H9 (cell line): ENCODE measurements around the gene NSF. TPM values are rescaled to one million over a fixed set of nuclear protein-coding genes. Genes with fewer than 3 reads are reported as not detected.

Experiments
- DNase-seq: peaks from one replicate; pipeline ENCODE4 v3.0.0-alpha.2; 2017
- H2AFZ ChIP-seq: one replicate; pipeline ENCODE4 v1.6.1; 2013; ENCODE audit warnings: mild to moderate bottlenecking, low read length, control low read depth, moderate library complexity
- H2AK5ac ChIP-seq: 2 replicates; pipeline ENCODE4 v1.6.1; 2013; ENCODE audit warnings: low read length, control low read depth, mixed read lengths; ENCODE audit not compliant: insufficient read length
- H2BK120ac ChIP-seq: one replicate; pipeline ENCODE4 v1.6.1; 2013; ENCODE audit warnings: low read depth, mild to moderate bottlenecking, low read length, control low read depth, inconsistent platforms; ENCODE audit not compliant: poor library complexity, severe bottlenecking
- H2BK12ac ChIP-seq: 2 replicates; pipeline ENCODE4 v1.6.1; 2013; ENCODE audit warnings: low read length, control low read depth, mixed read lengths, low read depth; ENCODE audit not compliant: insufficient read length
- H2BK15ac ChIP-seq: 2 replicates; pipeline ENCODE4 v1.6.1; 2013; ENCODE audit warnings: low read depth, low read length, control low read depth
- H2BK20ac ChIP-seq: one replicate; pipeline ENCODE4 v1.6.1; 2013; ENCODE audit warnings: low read depth, mild to moderate bottlenecking, low read length, control low read depth, inconsistent platforms; ENCODE audit not compliant: poor library complexity, severe bottlenecking
- H2BK5ac ChIP-seq: 2 replicates; pipeline ENCODE4 v1.6.1; 2013; ENCODE audit warnings: low read length, control low read depth, mixed read lengths; ENCODE audit not compliant: insufficient read length
- H3K14ac ChIP-seq: 2 replicates; pipeline ENCODE4 v1.6.1; 2013; ENCODE audit warnings: low read length, control low read depth; ENCODE audit not compliant: insufficient read depth
- H3K18ac ChIP-seq: 2 replicates; pipeline ENCODE4 v1.6.1; 2013; ENCODE audit warnings: low read depth, mild to moderate bottlenecking, mixed read lengths, low read length, control low read depth; ENCODE audit not compliant: insufficient read length
- H3K23ac ChIP-seq: 2 replicates; pipeline ENCODE4 v1.6.1; 2013; ENCODE audit warnings: low read length, control low read depth, mixed read lengths, low read depth; ENCODE audit not compliant: insufficient read length
- H3K23me2 ChIP-seq: 2 replicates; pipeline ENCODE4 v1.6.1; 2013; ENCODE audit warnings: low read depth, mild to moderate bottlenecking, mixed read lengths, low read length, control low read depth; ENCODE audit not compliant: insufficient read length, poor library complexity, severe bottlenecking
- H3K27ac ChIP-seq: 2 replicates; pipeline ENCODE4 v1.5.1; 2013; ENCODE audit warnings: low read length, control low read depth, mixed read lengths, low read depth; ENCODE audit not compliant: insufficient read length
- H3K27me3 ChIP-seq: 2 replicates; pipeline ENCODE4 v1.6.1; 2013; ENCODE audit warnings: low read length, control low read depth, inconsistent platforms; ENCODE audit not compliant: insufficient read depth
- H3K4ac ChIP-seq: 2 replicates; pipeline ENCODE4 v1.6.1; 2013; ENCODE audit warnings: low read depth, mild to moderate bottlenecking, control low read depth, inconsistent platforms, low read length, moderate library complexity
- H3K4me1 ChIP-seq: 2 replicates; pipeline ENCODE4 v1.6.1; 2013; ENCODE audit warnings: low read length, control low read depth, inconsistent platforms; ENCODE audit not compliant: insufficient read depth
- H3K4me2 ChIP-seq: 2 replicates; pipeline ENCODE4 v1.6.1; 2013; ENCODE audit warnings: low read length, control low read depth, mixed read lengths; ENCODE audit not compliant: insufficient read length, insufficient read depth
- H3K56ac ChIP-seq: 2 replicates; pipeline ENCODE4 v1.6.1; 2013; ENCODE audit warnings: low read depth, mild to moderate bottlenecking, mixed read lengths, low read length, control low read depth; ENCODE audit not compliant: insufficient read length
- H3K79me1 ChIP-seq: 2 replicates; pipeline ENCODE4 v1.6.1; 2013; ENCODE audit warnings: low read depth, mild to moderate bottlenecking, moderate library complexity, low read length, control low read depth, inconsistent platforms; ENCODE audit not compliant: insufficient read depth, poor library complexity, severe bottlenecking
- H3K79me2 ChIP-seq: 2 replicates; pipeline ENCODE4 v1.6.1; 2013; ENCODE audit warnings: low read length, control low read depth, inconsistent platforms; ENCODE audit not compliant: insufficient read depth
- H3K9ac ChIP-seq: 2 replicates; pipeline ENCODE4 v1.6.1; 2013; ENCODE audit warnings: low read length, control low read depth, mixed read lengths; ENCODE audit not compliant: insufficient read length; ENCODE audit errors: extremely low read depth
- H3K9me3 ChIP-seq: one replicate; pipeline ENCODE4 v1.6.1; 2013; ENCODE audit warnings: low read depth, low read length, inconsistent platforms; ENCODE audit not compliant: control insufficient read depth
- H3T11ph ChIP-seq: one replicate; pipeline ENCODE4 v1.6.1; 2013; ENCODE audit warnings: mild to moderate bottlenecking, low read length, control low read depth, inconsistent platforms
- H4K20me1 ChIP-seq: one replicate; pipeline ENCODE4 v1.6.1; 2013; ENCODE audit not compliant: control insufficient read depth, insufficient read length, insufficient read depth
- H4K5ac ChIP-seq: 2 replicates; pipeline ENCODE4 v1.6.1; 2013; ENCODE audit warnings: low read depth, mild to moderate bottlenecking, mixed read lengths, low read length, control low read depth; ENCODE audit not compliant: insufficient read length
- H4K8ac ChIP-seq: replicated peaks from 2 replicates; pipeline ENCODE4 v1.6.1; 2013; ENCODE audit warnings: low read length, control low read depth, mixed read lengths, low read depth; ENCODE audit not compliant: insufficient read length
- H4K91ac ChIP-seq: 2 replicates; pipeline ENCODE4 v1.6.1; 2013; ENCODE audit warnings: low read depth, mild to moderate bottlenecking, moderate library complexity, mixed read lengths, low read length, control low read depth; ENCODE audit not compliant: insufficient read length
- H3K27ac Mint-ChIP-seq, 3 experiments: 2 replicates in 2 of 3; 3 replicates in 1 of 3; pipeline ENCODE4 v1.8.0; 2020 to 2021; ENCODE audit warnings: mixed read lengths in 3 of 3, mild to moderate bottlenecking in 1 of 3, moderate library complexity in 1 of 3
- H3K27me3 Mint-ChIP-seq: 2 replicates; pipeline ENCODE4 v1.8.0; 2021; ENCODE audit warnings: low read depth, mild to moderate bottlenecking, moderate library complexity, mixed read lengths
- H3K36me3 Mint-ChIP-seq, 3 experiments: 2 replicates in 2 of 3; 3 replicates in 1 of 3; pipeline ENCODE4 v1.8.0; 2020 to 2021; ENCODE audit warnings: low read depth in 3 of 3, mixed read lengths in 3 of 3; ENCODE audit not compliant: insufficient read depth in 1 of 3
- H3K4me1 Mint-ChIP-seq, 2 experiments: 2 replicates each; pipeline ENCODE4 v1.8.0; 2020; ENCODE audit warnings: mixed read lengths in 2 of 2
- H3K4me3 Mint-ChIP-seq, 2 experiments: 2 replicates in 1 of 2; 3 replicates in 1 of 2; pipeline ENCODE4 v1.8.0; 2020 to 2021; ENCODE audit warnings: mild to moderate bottlenecking in 2 of 2, mixed read lengths in 2 of 2, moderate library complexity in 1 of 2
- H3K9me3 Mint-ChIP-seq, 2 experiments: 2 replicates in 1 of 2; 3 replicates in 1 of 2; pipeline ENCODE4 v1.8.0; 2020; ENCODE audit warnings: mild to moderate bottlenecking in 2 of 2, mixed read lengths in 2 of 2, moderate library complexity in 1 of 2
- WGBS: extraction: QIAGEN DNeasy Blood & Tissue Kit; methylation state at CpG from one replicate; pipeline ENCODE4 v1.1.7; 2013; ENCODE audit warnings: missing lambda C conversion rate, low lambda C conversion rate, mixed read lengths; ENCODE audit not compliant: insufficient read length; ENCODE audit errors: extremely low coverage; 5-methylcytosine and 5-hydroxymethylcytosine counted together
- total RNA-seq: library from RNA; stranded (reverse); gene quantifications from 2 replicates; pipeline ENCODE4 v1.2.1, GENCODE V29; 2021
- TF ChIP-seq, protein P1 (sequence below): fragments of 200-600 bp; sonication (generic); conservative IDR thresholded peaks from 3 replicates; pipeline ENCODE4 v1.8.0; 2021; ENCODE audit warnings: antibody characterized with exemption, mild to moderate bottlenecking

NSF gene
- total RNA-seq, 1 experiment from 2014 or later: 36.4 TPM

GRCh38 chr17:46782250-46782953, 191.9 kb downstream of the NSF start:
- H3K23ac ChIP-seq: no peak overlapping the region
- H3K56ac ChIP-seq: no peak overlapping the region
- H3K14ac ChIP-seq: no peak overlapping the region
- no peak overlapping the region for H2BK20ac ChIP-seq
- no peaks in the 10 kb centered on the region for H4K20me1 ChIP-seq
- no peak overlapping the region for H3K4me2 ChIP-seq
- TF ChIP-seq, protein P1, sequence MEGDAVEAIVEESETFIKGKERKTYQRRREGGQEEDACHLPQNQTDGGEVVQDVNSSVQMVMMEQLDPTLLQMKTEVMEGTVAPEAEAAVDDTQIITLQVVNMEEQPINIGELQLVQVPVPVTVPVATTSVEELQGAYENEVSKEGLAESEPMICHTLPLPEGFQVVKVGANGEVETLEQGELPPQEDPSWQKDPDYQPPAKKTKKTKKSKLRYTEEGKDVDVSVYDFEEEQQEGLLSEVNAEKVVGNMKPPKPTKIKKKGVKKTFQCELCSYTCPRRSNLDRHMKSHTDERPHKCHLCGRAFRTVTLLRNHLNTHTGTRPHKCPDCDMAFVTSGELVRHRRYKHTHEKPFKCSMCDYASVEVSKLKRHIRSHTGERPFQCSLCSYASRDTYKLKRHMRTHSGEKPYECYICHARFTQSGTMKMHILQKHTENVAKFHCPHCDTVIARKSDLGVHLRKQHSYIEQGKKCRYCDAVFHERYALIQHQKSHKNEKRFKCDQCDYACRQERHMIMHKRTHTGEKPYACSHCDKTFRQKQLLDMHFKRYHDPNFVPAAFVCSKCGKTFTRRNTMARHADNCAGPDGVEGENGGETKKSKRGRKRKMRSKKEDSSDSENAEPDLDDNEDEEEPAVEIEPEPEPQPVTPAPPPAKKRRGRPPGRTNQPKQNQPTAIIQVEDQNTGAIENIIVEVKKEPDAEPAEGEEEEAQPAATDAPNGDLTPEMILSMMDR: peak; percentile 80
- peaks cover 71% of the 10 kb centered on the region for H3K27me3 Mint-ChIP-seq
- no peaks in the 10 kb centered on the region for H3K4me1 ChIP-seq
- H4K5ac ChIP-seq: no peak overlapping the region
- no peaks in the 10 kb centered on the region for H3K9me3 Mint-ChIP-seq
- H3K27ac ChIP-seq: no peak overlapping the region
- H3K27ac Mint-ChIP-seq: peak overlapping the region in 1 of 3 experiments; percentile 78; a peak in 2 of 7 replicates
- no peak overlapping the region for H2BK120ac ChIP-seq
- no CpG with 5 or more reads among the region's 9 CpGs for WGBS
- no peak overlapping the region for H2AFZ ChIP-seq
- H3K4me3 Mint-ChIP-seq: no peak overlapping the region
- no peak overlapping the region for H4K8ac ChIP-seq
- peaks cover 0 to 7% (median 0%) of the 10 kb centered on the region in 3 experiments; a peak in 2 of 7 replicates for H3K36me3 Mint-ChIP-seq
- no peak overlapping the region for H2AK5ac ChIP-seq
- H3K79me1 ChIP-seq: no peaks in the 10 kb centered on the region
- no peak overlapping the region for H3K9ac ChIP-seq
- H3T11ph ChIP-seq: no peak overlapping the region
- H3K27me3 ChIP-seq: no peaks in the 10 kb centered on the region; the same call in 1 of the 2 replicates
- no peaks in the 10 kb centered on the region for H3K79me2 ChIP-seq
- no peak overlapping the region for H4K91ac ChIP-seq
- no peak overlapping the region for H3K4ac ChIP-seq
- no peak overlapping the region for H2BK5ac ChIP-seq
- no peak overlapping the region for H3K18ac ChIP-seq
- no peaks in the 10 kb centered on the region for H3K9me3 ChIP-seq
- no peaks in the 10 kb centered on the region for H3K23me2 ChIP-seq
- no peak overlapping the region for H2BK12ac ChIP-seq
- H2BK15ac ChIP-seq: no peak overlapping the region
- peak; percentile 80 for DNase-seq
- peaks cover 33 to 34% of the 10 kb centered on the region in 2 experiments for H3K4me1 Mint-ChIP-seq
